Measurements from ENCODE around the gene ICAM3.

- no peak for TF ChIP-seq EZH2 (IDR thresholded peaks at IDR 0.05; ENCODE audit: borderline replicate concordance)
- no peak for TF ChIP-seq CTCF (IDR thresholded peaks at IDR 0.05; ENCODE audit: poor library complexity)
These were observed 18.0 kb downstream of the ICAM3 start for GRCh38 chr19:10321417-10321797.

Measured in hepatocyte (in vitro differentiated cells).